Non-pigmented ciliary epithelial cell (primary cell): ENCODE results near the gene IFI27L2.
"Not testable (repeated sequence)": the region's sequence is repeated elsewhere in the genome, so short reads cannot be mapped to it uniquely, and the experiment has no call there.

Experiments
- DNase-seq: peaks from one replicate; pipeline ENCODE4 v3.0.0-alpha.2; 2010; ENCODE audit warnings: low read depth

IFI27L2 gene, protein sequence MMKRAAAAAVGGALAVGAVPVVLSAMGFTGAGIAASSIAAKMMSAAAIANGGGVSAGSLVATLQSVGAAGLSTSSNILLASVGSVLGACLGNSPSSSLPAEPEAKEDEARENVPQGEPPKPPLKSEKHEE

DNA sequence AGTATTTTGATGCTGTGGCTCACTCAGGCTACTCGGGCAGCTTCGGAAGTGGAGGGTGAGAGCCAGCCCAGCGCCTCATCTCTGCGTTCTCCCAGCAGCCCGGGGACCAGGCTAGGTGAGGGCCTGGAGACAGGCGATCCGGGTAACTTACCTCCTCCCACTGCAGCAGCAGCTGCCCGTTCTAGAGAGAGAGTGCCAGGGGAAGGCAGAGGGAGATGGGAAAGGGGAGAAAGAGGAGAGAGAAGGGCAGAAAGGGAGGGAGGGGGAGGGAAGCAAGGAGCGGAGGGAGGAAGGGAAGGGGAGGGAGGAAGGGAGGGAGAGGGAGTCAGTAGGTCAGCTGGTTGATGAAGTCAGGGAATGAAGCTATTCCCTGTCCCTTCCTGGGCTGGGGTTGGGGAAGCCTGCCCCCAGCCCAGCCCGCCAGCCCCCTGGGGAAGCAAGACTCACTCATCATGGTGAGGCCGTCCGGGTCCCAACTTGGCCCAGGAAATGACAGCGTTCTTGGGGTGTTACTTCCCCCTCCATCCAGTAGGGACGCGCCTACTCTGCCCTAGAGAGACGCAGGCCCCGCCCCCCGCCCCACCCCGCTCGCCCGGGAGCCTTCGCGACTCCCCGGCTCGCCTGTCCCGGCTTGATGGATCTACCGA is at the start of gene IFI27L2:
IFI27L2 (minus strand) TSS at position 494 of the 647 bp plus-strand sequence; CDS start at position 454, 40 bp downstream.
- DNase-seq: peak; percentile 37

DNA sequence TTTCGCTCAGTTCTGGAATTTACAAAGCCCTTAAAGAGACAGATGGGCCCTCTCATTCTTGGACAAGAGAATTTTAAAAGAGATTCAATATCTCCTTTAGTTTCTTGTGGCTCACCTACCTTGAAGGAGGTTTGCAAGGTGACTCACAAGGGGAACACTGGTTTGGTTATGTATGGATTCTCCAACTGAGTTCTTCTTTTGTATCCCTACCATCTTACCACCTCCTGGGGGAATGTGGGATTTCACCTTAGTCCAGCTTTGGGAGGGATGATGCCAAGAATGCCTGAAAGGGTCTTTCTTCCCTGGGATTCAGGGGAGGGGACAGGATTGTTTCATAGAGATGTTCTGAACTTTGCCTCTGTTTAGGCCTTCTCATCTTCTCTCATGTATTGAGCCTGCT is 48.4 kb upstream of the IFI27L2 start:
- no peak for DNase-seq

DNA sequence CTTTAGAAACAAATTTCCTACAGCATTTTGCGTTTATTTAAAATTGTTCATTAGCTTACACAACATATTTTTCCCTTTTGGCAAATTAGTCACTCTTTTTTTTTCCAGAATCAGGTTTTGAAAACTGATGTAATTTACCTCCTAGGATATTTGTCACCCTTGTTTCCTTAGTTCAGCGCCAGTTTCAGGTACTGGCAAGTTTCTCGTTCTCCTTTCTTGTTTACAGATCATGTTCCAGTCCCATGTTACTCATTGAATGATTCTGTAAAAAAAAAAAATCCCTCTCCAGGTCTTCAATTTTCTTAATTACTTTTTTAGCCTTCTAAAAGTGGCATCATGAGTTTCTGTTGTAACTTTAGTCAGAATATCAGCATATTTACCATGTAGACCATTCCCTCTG is 47.4 kb upstream of the IFI27L2 start:
- no peak for DNase-seq

DNA sequence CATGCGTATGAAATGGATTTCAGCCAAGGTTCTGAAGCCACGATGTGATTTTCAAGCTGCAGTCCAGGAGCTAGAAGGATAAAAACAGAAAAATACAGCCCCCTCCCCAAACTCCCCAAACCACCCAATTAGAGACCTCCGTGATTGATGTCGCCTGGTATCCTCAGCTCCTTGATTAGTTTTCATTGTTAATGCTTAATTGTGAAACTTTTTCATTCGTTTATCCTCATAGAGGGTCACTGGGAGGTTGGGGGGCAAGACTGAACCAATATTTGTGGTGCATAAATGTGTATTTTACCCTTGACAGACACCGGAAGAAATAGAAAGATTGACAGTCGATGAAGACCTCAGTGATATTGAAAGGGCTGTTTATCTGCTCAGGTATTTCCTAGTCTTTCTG is 46.3 kb upstream of the IFI27L2 start:
- no peak for DNase-seq

DNA sequence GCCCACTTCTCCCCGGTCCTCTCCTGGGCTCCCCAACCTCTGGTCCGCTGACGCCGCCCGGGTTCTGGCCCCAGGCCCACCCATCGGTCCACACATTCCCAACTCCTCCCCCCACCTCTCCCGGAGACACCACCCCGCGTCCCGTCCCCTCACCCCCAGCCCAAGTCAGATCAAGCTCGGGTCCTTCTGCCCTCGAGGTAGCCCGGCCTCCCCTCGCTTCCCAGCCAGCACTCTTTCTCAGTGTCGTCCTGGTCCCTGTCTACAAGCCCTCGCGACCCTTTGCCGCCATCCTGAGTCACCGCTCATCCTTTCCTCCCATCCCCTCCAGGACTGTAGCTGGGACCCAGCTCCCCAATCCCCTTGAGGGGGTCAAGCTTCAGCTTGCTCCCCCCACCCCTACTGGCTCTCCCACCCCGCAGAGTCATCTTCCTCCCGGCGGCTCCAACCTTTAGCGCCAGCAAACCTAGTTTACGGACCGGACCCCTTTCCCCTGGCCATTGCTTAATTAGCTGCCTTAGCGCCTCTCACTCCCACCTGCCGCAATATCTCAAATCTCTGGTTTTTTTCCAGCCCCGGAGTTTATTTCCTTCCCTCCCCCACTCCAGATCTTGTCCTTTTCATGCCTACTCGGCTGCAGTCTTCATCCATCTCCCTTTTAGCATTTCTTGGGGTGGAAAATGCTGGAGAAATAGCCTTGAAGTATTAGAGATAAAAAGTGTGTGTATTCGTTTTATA is 45.8 kb upstream of the IFI27L2 start:
- no peak for DNase-seq

DNA sequence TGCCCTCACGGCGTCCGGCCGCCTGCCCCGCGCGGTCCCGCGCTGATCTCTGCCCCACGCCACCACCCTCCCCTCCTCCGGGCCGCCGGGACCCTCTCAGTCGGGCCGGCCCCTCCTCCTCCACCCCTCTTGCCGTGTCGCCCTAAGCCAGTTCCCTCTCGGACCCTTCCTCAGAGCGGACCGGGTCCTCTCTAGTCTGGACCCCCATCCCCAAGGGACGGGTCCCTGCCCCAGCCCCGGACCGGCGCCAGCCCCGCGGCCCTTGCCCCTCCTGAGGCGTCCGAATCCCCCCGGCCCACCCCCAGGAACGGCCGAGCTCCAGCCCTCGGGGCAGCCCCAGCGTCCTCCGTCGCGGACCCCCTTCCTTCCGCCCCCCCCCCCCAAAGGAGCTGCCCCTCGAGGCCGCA is 45.2 kb upstream of the IFI27L2 start:
- DNase-seq: no peak

DNA sequence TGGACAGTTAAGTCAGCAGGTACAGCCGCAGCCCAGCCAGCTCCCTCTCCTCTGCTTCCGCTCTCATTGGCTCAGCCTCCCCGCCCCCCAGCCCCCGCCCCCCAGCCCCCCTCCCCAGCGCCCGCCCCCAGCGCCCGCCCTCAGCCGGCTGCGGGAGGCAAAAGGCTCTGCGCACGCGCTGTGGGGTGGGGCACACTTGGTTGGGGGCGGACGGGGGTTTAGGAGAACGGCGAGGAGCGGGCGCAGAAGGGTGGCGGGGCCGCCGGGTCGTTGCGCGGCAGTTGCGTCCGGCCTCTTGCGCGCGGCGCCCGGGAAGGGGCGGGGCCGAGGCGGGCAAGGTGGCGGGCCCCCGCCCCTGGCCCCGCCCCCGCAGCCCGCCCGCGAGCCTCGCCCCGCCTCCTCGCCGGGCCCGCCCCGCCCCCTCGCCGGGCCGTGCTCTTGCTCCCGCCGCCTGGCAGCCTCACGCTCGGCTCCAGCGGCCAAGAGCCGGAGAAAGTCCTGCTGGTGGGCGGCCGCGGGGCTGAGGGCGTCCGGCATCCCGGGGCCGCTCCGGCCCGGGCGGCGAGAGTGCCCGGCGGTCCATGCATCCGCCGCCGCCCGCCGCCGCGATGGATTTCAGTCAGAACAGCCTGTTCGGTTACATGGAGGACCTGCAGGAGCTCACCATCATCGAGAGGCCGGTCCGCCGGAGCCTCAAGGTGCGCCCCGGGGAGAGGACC is 44.6 kb upstream of the IFI27L2 start, which contains the start of gene PPP4R4:
PPP4R4 (plus strand) TSS at position 438 of the 719 bp plus-strand sequence; CDS start at position 582, 144 bp downstream.
- DNase-seq: no peak

DNA sequence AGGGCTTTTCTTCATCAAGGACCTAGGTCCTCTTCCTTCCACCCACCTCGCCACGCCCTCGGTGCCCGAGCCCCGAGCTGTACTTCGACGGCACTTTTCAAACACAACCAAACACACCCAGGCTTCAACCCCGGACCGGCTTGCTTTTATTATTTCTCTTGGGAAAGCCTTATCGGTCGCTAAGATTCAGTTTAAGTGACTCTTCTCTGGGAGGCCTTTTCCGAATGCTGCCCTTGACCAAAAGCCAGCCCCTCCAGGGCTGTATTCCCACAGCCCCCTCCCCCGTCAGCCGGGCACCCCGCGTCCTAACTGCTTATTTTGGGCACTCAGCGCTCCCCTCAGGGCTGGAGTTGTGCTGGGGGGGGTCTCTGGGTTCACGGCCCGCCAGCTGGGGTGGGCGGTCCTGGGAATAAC is 44.1 kb upstream of the IFI27L2 start:
- DNase-seq: no peak

DNA sequence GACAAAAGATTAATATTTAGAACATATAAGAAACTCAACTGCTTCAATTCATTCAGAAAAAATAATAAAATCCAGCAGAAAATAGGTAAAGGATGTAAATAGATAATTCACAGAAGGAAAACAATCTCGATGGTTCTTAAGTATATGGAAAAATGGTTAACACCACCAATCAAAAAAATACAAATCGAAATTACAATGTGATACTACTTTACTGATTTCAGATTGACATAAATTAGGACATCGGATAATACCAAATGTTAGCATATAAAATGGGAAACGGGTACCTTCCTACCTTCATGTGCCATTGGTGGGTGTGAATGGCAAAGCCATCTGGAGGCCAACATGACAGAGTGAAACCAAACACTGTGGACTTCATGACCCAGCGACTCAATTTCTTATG is 43.1 kb upstream of the IFI27L2 start:
- no peak for DNase-seq

DNA sequence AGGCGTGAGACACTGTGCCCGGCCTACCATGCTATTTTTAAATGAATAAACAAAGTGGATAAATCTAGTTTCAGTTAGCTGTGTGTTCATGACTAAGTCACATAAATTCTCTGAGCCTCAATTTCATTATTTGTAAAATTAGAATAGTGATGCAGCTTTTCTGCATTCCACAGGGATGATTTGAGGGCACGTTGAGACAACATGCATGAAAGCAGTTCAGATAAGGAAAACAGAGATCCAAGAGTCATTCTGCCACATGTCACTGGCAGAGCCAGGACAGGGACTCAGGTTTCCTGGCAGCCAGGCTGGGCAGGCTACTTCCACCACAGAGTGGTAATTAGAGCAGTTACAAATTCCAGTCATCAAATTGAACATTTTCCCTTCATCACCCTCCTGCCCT is 41.8 kb upstream of the IFI27L2 start:
- DNase-seq: no peak

DNA sequence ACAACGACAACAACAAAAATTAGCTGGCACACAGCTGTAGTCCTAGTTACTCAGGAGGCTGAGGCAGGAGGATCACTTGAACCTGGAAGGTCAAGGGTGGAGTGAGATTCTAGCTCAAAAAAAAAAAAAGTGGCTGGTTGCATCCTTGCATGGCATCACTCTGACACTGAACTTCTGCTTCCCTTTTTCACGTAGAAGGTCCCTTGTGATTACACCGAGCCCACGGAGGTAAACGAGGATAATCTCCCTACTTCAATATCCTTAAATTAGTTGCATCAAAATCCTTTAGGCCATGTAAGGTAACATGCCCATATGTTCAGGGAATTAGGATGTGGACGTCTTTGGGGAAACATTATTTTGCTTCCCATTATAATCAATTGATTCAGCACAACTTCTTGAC is 40.7 kb upstream of the IFI27L2 start:
- no peak for DNase-seq

DNA sequence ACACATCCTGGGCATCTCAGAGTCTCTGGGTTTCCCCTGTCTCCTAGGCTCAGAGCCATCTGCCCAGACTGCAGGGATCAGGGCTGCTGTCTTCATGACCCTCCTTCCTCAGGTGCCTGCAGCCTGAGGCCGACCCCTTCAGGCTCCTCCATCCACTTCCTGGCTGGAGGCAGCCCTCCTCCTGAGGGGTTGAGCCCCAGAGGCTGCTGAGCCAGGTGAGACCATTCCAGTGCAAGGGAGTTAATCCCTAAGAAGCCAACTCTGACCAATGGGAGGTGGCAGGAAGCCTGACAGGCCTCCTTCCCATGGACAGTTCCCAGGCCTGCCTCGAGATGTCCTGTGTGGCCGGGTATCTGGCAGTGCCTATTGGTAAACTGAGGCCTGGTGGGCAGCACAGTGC is 36.3 kb upstream of the IFI27L2 start:
- no peak for DNase-seq

DNA sequence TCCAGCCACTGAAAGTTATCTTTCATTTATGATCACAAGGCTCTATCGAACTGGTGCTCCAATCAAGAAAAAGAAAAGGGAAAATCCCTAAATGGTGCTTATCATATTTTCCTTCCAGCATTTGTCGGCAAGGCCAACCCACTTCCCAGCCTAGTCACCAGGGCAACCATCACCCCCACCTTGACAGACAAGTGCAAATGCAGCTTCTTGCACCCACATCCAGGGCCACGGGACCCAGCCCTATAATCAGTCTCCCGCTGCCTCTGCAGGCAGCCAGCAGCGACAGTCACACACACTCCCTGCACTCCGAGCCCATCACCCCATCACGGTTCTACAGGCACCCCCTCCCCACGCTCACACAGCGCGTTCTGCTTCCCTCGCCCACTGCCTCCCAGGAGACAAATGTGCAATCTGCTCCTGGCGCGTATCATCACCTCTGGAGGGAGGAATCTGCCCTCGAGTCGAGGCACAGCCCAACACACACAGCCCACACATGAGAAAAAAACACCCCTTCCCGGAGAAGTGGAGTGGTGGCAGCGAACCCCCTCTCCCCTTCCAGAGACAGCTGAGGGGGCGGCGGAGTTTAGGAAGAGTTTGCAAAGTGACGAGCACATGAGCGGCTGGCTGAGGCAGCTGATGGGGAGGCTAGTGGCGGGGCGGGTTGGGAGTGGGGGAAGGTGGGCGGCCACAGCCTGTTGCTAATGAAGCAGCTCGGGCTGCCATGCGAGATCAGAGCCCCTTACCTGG is 35.5 kb upstream of the IFI27L2 start:
- DNase-seq: no peak

DNA sequence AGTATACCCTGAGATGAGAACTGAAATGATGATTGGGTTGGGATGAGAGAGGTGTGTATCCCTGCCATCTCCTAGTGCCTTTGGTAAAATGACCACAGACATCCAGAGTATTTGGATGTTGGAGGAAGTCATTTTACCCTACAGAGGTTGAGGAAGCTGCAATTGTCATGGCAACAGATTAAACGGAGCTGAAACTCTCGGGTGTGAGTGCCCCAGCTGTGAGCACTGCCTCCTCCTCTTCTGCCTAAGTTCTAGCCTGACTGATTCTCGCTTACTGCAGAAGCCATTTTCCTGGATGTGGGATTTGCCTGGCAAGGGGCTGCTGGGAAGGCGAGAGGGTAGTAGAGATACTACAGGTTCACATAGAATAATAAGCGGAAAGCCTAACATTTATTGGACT is 34.4 kb upstream of the IFI27L2 start:
- no peak for DNase-seq

DNA sequence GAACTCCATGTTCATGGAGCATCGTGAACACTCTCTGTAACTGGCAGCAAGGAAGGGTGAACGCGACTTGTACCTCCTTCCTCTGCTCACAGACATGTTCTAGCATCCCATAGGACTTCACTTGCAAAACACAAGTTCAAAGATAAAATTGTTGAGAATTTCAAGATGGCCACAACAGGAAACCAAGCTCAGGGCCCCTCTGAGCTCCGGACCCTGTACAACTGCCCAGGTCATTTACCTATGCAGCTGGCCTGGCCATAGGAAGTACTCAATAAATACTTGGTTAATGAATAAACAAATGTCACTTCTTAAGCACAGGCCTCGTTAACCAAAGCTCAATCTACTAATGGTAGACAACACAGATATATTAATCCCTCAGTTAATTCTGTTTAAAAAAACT is 33.1 kb upstream of the IFI27L2 start:
- no peak for DNase-seq

DNA sequence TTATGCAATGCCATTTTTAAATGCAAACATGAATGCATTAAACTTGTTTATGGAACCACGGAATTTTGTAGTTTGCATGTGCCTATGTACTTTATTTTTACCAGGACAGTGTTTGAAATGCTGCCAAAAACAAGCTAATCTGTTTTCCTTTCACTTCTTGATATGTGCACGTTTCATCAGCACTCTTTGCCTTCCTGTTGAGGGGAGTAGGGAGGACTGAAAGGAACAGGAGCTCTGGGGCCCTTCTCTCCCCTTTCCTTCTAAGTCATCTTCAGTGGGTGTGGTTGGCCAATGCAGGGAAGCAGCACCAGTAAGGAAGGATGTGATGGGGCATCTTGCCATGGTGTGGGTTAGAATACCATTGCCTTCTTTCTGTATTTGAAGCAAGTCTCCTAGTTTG is 32.6 kb upstream of the IFI27L2 start:
- DNase-seq: no peak

DNA sequence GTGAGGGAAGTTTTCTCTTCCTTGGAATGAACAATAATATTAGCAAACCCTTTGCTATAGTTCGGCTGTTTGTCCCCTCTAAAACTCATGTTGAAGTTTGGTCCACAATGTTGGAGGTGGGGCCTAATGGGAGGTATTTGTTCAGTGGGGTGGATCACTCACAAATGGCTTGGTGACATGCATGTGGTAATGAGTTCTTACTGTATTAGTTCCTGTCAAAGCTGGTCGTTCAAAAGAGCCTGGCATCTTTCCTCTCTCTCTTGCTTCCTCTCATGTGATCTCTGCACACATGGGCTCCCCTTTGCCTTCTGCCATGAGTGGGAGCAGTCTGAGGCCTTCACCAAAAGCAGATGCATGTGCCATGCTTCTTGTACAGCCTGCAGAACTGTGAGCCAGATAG is 31.7 kb upstream of the IFI27L2 start:
- DNase-seq: no peak

DNA sequence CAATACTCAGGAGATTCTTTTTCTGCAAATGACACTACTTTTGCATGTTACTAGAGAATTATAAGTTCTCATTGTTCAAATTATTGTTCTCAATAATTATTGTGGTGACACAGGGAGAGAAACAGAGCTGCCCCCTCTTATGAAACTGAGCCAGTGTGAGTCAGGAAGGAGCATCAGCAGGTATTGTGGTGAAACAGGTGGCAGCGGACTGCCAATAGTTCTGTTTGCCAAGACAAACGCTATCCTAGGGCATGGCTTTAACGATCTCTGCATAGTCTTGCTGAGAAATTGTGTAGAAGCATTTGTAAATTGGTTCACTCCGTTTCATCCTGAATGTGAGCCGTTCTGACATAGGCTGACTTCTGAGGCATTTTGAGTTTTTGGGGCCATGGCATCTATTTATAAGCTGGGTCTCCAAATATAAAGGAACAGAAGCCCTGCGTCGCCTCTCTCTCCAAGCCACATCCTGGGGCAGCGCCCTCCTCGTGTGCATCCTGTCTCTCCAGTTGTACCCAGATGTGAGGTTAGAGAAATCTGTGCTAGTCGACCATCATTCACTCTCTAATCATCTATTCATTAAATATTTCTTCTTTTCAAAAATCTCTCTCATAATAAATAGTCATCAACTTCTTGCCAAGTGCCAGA is 29.0 kb upstream of the IFI27L2 start:
- DNase-seq: no peak

DNA sequence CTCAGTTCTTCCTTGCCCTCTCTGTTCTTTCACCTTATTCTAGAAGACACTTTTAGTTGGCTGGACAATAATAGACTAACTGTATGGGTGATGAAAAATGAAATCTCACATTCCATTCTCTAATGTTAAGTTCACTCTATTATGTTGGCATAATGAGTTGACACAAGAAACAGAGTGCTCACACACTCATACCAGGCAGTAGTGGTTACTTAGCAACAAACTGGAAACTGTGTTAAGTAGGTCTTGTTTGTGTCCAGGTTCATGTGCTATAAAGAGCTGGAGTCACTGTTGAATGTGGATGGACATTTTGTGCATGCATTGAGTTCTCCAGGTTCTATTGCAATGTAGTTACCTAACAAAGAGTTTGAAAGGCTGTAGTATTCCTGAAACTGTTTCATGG is 27.8 kb upstream of the IFI27L2 start:
- DNase-seq: no peak

DNA sequence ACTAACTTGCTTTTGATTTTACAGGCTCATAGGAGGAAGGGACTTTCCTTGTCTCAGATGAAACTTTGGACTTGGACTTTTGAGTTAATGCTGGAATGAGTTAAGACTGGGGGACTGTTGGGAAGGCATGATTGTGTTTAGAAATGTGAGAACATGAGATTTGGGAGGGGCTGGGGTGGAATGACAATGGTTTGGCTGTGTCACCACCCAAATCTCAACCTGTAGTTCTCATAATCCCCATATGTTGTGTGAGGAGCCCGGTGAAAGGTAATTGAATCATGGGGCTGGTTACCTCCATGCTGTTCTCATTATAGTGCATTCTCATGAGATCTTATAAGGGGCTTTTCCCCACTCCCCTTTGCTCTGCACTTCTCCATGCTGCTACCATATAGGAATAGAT is 26.7 kb upstream of the IFI27L2 start:
- DNase-seq: not testable (repeated sequence)

DNA sequence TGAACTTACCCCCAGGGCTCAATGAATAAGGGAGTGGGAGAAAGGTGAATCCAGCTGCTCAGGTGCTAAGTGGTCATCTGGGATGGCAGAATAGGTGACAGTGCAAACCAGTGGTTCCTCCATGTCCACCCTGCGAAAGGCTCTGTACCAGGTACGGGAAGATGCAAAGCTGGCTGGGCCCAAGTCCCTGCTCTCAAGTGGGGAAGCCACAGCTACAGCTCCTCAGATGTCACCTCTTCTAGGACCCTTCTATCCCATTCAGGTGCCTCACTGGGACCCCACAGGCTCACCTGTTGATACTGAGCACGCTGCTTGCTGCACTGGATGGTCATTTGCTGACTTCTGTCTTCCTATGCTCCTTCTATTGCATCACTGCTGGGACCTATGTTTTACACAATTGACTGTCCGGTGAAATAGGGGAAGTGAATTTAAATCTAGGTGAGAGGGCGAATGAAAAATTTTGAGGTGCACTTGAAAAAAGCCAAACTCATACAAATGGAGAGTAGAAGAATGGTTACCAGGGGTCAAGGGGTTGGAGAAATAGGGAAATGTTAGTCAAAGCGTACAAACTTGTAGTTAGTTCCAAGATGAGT is 24.4 kb upstream of the IFI27L2 start:
- DNase-seq: no peak
